Adrenal gland (tissue), 12 donors: Measurements from ENCODE around the gene RALB. TPM values are rescaled to one million over a fixed set of nuclear protein-coding genes. Genes with fewer than 3 reads are reported as not detected.

Experiments
- DNase-seq, 7 donors: peaks; one replicate each; pipeline ENCODE4 v3.0.0-alpha.2; 2019 to 2020
- H3K27ac ChIP-seq, 5 donors: fragments of 200-600 bp; sonication (generic) in 4 of 5; 1 replicate in 3 of 5; 2 replicates in 2 of 5; pipeline versions ENCODE4 v1.5.1 to v1.8.0; 2016 to 2020; ENCODE audit warnings: mild to moderate bottlenecking in 1 of 5
- H3K27me3 ChIP-seq: fragments of 200-600 bp; 2 replicates; pipeline ENCODE4 v1.8.0; 2021
- H3K36me3 ChIP-seq, 2 donors: fragments of 200-600 bp; replicated peaks in 1 of 2; 1 replicate in 1 of 2; 2 replicates in 1 of 2; pipeline versions ENCODE4 v1.5.1 to v1.8.0; 2018 to 2022
- H3K4me1 ChIP-seq, 2 donors: fragments of 200-600 bp; replicated peaks in 1 of 2; 1 replicate in 1 of 2; 2 replicates in 1 of 2; pipeline versions ENCODE4 v1.5.1 to v1.8.0; 2018 to 2021
- H3K4me3 ChIP-seq, 4 donors: fragments of 200-600 bp; sonication (generic) in 3 of 4; one replicate each; pipeline ENCODE4 v1.5.1; 2016 to 2018
- H3K9me3 ChIP-seq, 3 donors: fragments of 200-600 bp; sonication (generic) in 1 of 3; replicated peaks in 1 of 3; 1 replicate in 2 of 3; 2 replicates in 1 of 3; pipeline versions ENCODE4 v1.5.1 to v1.8.0; 2016 to 2021
- POLR2A ChIP-seq, 2 donors: fragments of 450-650 bp; IDR thresholded peaks; one replicate each; pipeline ENCODE4 v1.6.1; 2017; ENCODE audit warnings: antibody characterized with exemption in 2 of 2, mild to moderate bottlenecking in 2 of 2, moderate library complexity in 1 of 2
- WGBS, 4 donors: extraction: QIAGEN DNeasy Blood & Tissue Kit in 2 of 4; methylation state at CpG; one replicate each; pipeline versions ENCODE4 v1.1.5 to v1.1.7; 2013 to 2017; 5-methylcytosine and 5-hydroxymethylcytosine counted together
- intact Hi-C, 2 donors: fragments of 100-400 bp; cut with DNase I; formaldehyde crosslinking; loops; one replicate each; pipeline versions ENCODE4 v1.14.1 to v1.15.0; 2022 to 2023
- polyA plus RNA-seq, 3 donors: library from polyadenylated mRNA; stranded (reverse); fragments of 200-250 nt in 2 of 3; fragments of 350-450 nt in 1 of 3; fragmentation: Illumina TruSeq in 1 of 3; extraction: RNeasy Lipid Tissue Mini Kit (QIAGEN cat#74804) in 1 of 3; gene quantifications; one replicate each; pipeline ENCODE4 v1.2.3, GENCODE V29; 2013 to 2014
- total RNA-seq, 9 donors: library from RNA; depleted of rRNA in 4 of 9; stranded (reverse); fragments of >200 nt in 4 of 9; fragments of 120-200 nt in 1 of 9; fragmentation: NEBNext Ultra II Directional in 1 of 9; extraction: Animal tissue kit (Norgen Biotek cat#: 25700) in 1 of 9; gene quantifications; one replicate each; pipeline versions ENCODE4 v1.1.0 to v1.2.4, GENCODE V29; 2013 to 2023
- TF ChIP-seq, protein P1 (sequence below), 6 experiments: fragments of 450-650 bp in 4 of 6; fragments of 200-600 bp in 2 of 6; sonication (generic) in 1 of 6; IDR thresholded peaks; 1 replicate in 5 of 6; 2 replicates in 1 of 6; pipeline versions ENCODE4 v1.5.1 to v1.8.0; 2016 to 2021; ENCODE audit warnings: antibody characterized with exemption in 6 of 6, mild to moderate bottlenecking in 2 of 6, moderate library complexity in 1 of 6
- donor health status: healthy with polysubstance abuse.
- donor health status: Bipolar disorder and iron deficiency.
- donor health status: DM: yes; HTN: yes; CAD: no.
- donor health status: DM: no; HTN: no; CAD: no.
- donor health status: DM: no; HTN: no; CAD: no.
- donor health status: DM: yes; HTN: yes; CAD: no.

RALB gene
- total and polyA plus RNA-seq, 12 donors = 20.7 to 94.3 (median 51.6) TPM

DNA sequence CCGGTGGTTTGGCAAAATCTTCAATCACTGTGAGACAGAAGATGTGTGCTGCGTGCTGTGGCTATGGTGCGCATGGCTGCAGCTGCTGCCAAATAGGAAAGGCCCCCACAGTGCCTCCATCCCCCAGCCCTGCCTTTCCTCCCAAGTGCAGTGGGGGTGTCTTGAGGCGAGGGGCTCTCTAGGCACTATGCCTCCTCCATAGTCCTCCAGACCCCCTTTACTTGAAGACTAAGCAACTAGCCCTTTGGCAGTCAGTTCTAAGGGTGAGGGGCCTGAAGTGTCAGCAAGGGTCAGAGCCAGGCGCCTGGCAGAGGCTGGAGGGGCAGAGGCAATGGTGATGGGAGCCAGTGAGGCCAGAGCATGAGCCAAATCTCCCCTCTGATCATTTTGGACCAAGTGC is 15.9 kb upstream of the RALB start:
- no peaks in the 10 kb centered on the region for H3K36me3 ChIP-seq
- no peaks in the 10 kb centered on the region for H3K9me3 ChIP-seq
- H3K4me1 ChIP-seq = peaks cover 17 to 28% of the 10 kb centered on the region in 2 donors
- H3K27me3 ChIP-seq = no peaks in the 10 kb centered on the region
- H3K27ac ChIP-seq = no peak overlapping the region
- TF ChIP-seq, protein P1, sequence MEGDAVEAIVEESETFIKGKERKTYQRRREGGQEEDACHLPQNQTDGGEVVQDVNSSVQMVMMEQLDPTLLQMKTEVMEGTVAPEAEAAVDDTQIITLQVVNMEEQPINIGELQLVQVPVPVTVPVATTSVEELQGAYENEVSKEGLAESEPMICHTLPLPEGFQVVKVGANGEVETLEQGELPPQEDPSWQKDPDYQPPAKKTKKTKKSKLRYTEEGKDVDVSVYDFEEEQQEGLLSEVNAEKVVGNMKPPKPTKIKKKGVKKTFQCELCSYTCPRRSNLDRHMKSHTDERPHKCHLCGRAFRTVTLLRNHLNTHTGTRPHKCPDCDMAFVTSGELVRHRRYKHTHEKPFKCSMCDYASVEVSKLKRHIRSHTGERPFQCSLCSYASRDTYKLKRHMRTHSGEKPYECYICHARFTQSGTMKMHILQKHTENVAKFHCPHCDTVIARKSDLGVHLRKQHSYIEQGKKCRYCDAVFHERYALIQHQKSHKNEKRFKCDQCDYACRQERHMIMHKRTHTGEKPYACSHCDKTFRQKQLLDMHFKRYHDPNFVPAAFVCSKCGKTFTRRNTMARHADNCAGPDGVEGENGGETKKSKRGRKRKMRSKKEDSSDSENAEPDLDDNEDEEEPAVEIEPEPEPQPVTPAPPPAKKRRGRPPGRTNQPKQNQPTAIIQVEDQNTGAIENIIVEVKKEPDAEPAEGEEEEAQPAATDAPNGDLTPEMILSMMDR (IDR thresholded peaks at IDR 0.05) = no peak
- TF ChIP-seq POLR2A (IDR thresholded peaks at IDR 0.05) = no peak
- no peak overlapping the region for H3K4me3 ChIP-seq
- intact Hi-C loops = no loop called here
- no peak for DNase-seq
- 65 to 95% (median 85%) methylated on average over 3 to 5 of the region's 5 CpGs for WGBS, 4 donors

DNA sequence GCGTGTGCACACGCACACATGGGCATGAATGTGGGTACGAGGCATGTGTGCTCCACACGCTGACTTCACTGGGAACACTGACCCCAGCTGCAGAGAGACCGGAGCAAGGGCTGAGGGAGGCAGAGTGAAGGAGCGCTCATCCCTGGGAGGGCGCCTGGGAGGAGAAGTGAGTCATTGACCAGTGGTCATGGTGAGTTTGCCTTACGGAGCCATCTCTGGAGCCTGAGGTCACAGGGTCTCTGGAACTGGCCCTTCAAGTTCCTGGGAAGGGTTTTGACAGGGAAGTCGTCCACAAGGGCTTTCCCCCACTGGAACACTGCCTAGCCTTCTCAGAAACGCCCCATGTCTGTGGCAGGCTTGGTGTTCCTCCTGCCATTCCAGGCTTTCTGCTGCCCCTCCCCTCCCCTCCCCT is 15.2 kb upstream of the RALB start:
- WGBS, 4 donors = 74 to 86% (median 80%) methylated on average over 9 to 10 of the region's 10 CpGs
- peak in 2 of 7 donors; percentile 31 to 32 for DNase-seq
- H3K4me3 ChIP-seq = no peak overlapping the region
- peaks cover 14 to 25% of the 10 kb centered on the region in 2 donors for H3K4me1 ChIP-seq
- no peaks in the 10 kb centered on the region for H3K27me3 ChIP-seq
- no peaks in the 10 kb centered on the region for H3K9me3 ChIP-seq
- no peaks in the 10 kb centered on the region for H3K36me3 ChIP-seq
- intact Hi-C loops = no loop called here
- no peak for TF ChIP-seq POLR2A (IDR thresholded peaks at IDR 0.05)
- TF ChIP-seq, protein P1 (IDR thresholded peaks at IDR 0.05) = no peak
- H3K27ac ChIP-seq = no peak overlapping the region

DNA sequence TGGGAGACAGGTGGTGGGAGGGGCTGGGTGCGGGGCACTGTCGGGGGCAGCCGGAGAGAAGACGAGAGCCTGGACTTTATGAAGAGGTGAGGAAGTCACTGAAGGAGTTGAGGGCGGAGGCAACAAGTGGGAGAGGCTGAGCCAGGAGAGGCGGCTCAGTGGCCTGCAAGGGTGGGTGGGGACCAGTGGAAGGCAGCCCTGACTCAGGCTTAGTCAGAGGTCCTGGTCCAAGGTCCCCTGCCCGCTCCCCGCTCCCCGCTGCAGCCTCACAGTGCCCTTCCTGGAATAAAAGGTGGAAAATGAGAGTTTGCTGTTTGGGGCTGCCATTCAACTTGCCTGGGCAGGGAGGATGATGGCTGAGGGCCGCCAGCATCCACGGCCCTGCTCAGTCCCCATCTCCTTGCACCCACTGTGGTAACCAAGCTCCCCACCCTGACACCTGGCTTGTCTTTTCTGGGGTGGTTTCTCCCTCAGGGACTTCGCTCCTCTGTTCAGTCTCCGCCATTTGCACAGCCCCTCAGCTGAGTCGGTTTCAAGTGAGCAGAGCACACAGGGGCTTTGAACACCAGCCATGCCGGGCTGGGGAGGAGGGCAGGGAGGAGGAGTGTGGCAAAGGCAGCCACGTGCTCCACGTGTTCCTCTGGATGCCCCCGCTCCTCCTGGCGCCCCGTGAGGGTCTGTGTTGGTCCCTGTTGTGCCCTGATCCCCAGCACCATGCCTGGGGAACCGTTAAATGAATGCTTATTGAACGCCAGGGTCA is 13.7 kb upstream of the RALB start:
- Histone ChIP-seq H3K4me1 (peaks cover 7 to 20% of the 10 kb centered on the region in 2 donors), H3K9me3 (no peaks in the 10 kb centered on the region), H3K27ac (peak overlapping the region in 4 of 5 donors; percentile 65 to 89 (median 84)), H3K27me3 (no peaks in the 10 kb centered on the region), H3K36me3 (no peaks in the 10 kb centered on the region), H3K4me3 (peak overlapping the region in 1 of 4 donors; percentile 19)
- TF ChIP-seq, protein P1 (IDR thresholded peaks at IDR 0.05) = no peak
- peak in 1 of 2 donors; percentile 25 for TF ChIP-seq POLR2A (IDR thresholded peaks at IDR 0.05)
- intact Hi-C loops = no loop called here
- 58 to 65% (median 62%) methylated on average over 19 to 22 of the region's 22 CpGs for WGBS, 4 donors
- peak; percentile 84 to 96 (median 94) for DNase-seq

DNA sequence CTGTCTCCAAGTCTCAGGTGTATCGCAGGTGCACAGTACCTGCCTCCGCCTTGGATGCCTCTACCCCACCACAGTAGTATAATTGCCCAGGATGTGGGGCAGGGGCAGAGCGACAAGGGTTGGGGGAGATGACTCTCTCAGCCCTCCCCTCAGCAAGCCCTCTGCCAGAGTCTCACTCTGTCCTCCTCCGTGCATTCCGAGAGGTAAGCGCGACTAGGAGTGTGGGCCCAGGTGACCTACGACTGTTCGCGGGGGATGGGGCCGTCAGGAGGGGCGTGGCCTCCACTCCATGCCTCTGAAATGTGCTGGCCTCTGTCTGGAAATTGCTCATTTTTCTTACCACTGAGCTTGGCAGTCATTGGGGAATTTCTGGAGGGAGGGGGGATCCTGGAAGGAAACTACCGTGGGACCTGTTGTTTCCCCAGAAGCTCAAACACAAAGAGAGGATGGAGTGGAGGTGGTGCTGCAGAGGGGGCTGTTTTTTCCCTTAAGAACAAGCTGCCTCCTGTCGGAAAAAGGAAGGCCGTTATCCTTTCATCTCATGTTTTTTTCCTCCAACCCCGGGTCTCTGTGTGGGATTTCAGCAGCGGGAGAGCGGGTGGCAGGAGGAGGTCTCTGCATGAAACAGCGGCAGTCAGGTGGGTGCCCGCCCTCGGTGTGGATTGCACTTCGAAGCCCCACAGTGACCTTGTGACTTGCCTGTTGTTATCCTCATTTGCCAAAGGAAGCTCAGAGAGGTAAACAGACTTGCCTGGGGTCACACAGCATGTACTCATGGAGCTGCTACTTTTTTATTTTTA is 13.0 kb upstream of the RALB start:
- H3K4me3 ChIP-seq = peak overlapping the region in 1 of 4 donors; percentile 19
- 35 to 44% (median 39%) methylated on average over 10 to 22 of the region's 22 CpGs for WGBS, 4 donors
- H3K9me3 ChIP-seq = no peaks in the 10 kb centered on the region
- H3K27me3 ChIP-seq = no peaks in the 10 kb centered on the region
- peak overlapping the region in 3 of 5 donors; percentile 80 to 89 (median 88) for H3K27ac ChIP-seq
- no peaks in the 10 kb centered on the region for H3K36me3 ChIP-seq
- peak; percentile 78 to 93 (median 88) for DNase-seq
- intact Hi-C loops = loop anchor here in 1 of 2 donors (5.0 kb wide), 1 partner anchor 78 kb away; no protein-coding TSS in a partner anchor
- no peak for TF ChIP-seq POLR2A (IDR thresholded peaks at IDR 0.05)
- TF ChIP-seq, protein P1 (IDR thresholded peaks at IDR 0.05) = no peak
- H3K4me1 ChIP-seq = peaks cover 7 to 20% of the 10 kb centered on the region in 2 donors
